GOT3 (cell line): ENCODE measurements around the gene MLXIPL.
"Not testable (repeated sequence)": the region's sequence is repeated elsewhere in the genome, so short reads cannot be mapped to it uniquely, and the experiment has no call there.

Source experiments
- DNase-seq: peaks from one replicate; lab custom pipeline; 2025; ENCODE audit warnings: mixed read lengths; lab: John Stamatoyannopoulos, UW

Gene MLXIPL

GRCh38 chr7:73611017-73611555 lies 13.2 kb downstream of the MLXIPL start:
- no peak for DNase-seq

- no peak for DNase-seq
These were observed 14.2 kb downstream of the MLXIPL start for GRCh38 chr7:73610105-73610504.

- not testable (repeated sequence) for DNase-seq
These were observed 16.7 kb downstream of the MLXIPL start for GRCh38 chr7:73607692-73607983.

- no peak for DNase-seq
These were observed 17.3 kb downstream of the MLXIPL start for GRCh38 chr7:73606801-73607691.

- DNase-seq = no peak
These were observed 18.6 kb downstream of the MLXIPL start for GRCh38 chr7:73605601-73606220.

- no peak for DNase-seq
These were observed 21.3 kb downstream of the MLXIPL start for GRCh38 chr7:73602721-73603651.

- no peak for DNase-seq
These were observed 24.4 kb downstream of the MLXIPL start for GRCh38 chr7:73599916-73600315.

GRCh38 chr7:73599151-73599882 lies 25.0 kb downstream of the MLXIPL start:
- DNase-seq = no peak

GRCh38 chr7:73597978-73598782 lies 26.1 kb downstream of the MLXIPL start:
- DNase-seq = no peak

- no peak for DNase-seq
These were observed 27.9 kb downstream of the MLXIPL start for GRCh38 chr7:73596191-73597065.

- DNase-seq = no peak
These were observed 29.0 kb downstream of the MLXIPL start for GRCh38 chr7:73595358-73595757.

GRCh38 chr7:73593207-73594045 lies 30.9 kb downstream of the MLXIPL start:
- no peak for DNase-seq

GRCh38 chr7:73586911-73587310 lies 37.4 kb downstream of the MLXIPL start:
- DNase-seq = no peak

GRCh38 chr7:73585196-73585595 lies 39.1 kb downstream of the MLXIPL start:
- DNase-seq = no peak

- no peak for DNase-seq
These were observed 41.6 kb downstream of the MLXIPL start for GRCh38 chr7:73582664-73583202.

- not testable (repeated sequence) for DNase-seq
These were observed 43.3 kb downstream of the MLXIPL start for GRCh38 chr7:73581006-73581405.

GRCh38 chr7:73578342-73579128 lies 45.8 kb downstream of the MLXIPL start, which contains the start of gene TBL2:
Gene TBL2, minus strand, starts transcription at chr7:73578579. Its CDS starts 30 bp downstream, at chr7:73578549.
- peak; percentile 100 for DNase-seq
